ENCODE results near the gene CFD. TPM values are rescaled to one million over a fixed set of nuclear protein-coding genes. Genes with fewer than 3 reads are reported as not detected.
A peak's percentile ranks its signal among the peaks of the same experiment; 100 is the strongest.

CFD gene
- 100 to 1,000 TPM in 2 of 7 donors, 10 to 100 TPM in 3, 1 to 10 TPM in 2; 3.8 to 287 (median 25.3) TPM for total RNA-seq
- polyA plus RNA-seq, result 100 to 1,000 TPM in 1 of 2 donors, 10 to 100 TPM in 1; 39.2 to 335 TPM
- long read RNA-seq, donor 1, transcript CFD-201 (5 exons, 1,201 nt), result major isoform, 16 of 18 reads
- long read RNA-seq, donor 1, partial matches to known transcripts, result 2 of 18 reads
- long read RNA-seq, donor 1, other reads (novel, unspliced or antisense), result 0 of 18 reads
- long read RNA-seq, donor 2, partial matches to known transcripts, result 5 of 6 reads
- long read RNA-seq, donor 2, other reads (novel, unspliced or antisense), result 0 of 6 reads
- long read RNA-seq, donor 3, transcript CFD-201 (5 exons, 1,201 nt), result major isoform, 27 of 36 reads
- long read RNA-seq, donor 3, partial matches to known transcripts, result 2 of 36 reads
- long read RNA-seq, donor 3, other reads (novel, unspliced or antisense), result 6 of 36 reads

DNA sequence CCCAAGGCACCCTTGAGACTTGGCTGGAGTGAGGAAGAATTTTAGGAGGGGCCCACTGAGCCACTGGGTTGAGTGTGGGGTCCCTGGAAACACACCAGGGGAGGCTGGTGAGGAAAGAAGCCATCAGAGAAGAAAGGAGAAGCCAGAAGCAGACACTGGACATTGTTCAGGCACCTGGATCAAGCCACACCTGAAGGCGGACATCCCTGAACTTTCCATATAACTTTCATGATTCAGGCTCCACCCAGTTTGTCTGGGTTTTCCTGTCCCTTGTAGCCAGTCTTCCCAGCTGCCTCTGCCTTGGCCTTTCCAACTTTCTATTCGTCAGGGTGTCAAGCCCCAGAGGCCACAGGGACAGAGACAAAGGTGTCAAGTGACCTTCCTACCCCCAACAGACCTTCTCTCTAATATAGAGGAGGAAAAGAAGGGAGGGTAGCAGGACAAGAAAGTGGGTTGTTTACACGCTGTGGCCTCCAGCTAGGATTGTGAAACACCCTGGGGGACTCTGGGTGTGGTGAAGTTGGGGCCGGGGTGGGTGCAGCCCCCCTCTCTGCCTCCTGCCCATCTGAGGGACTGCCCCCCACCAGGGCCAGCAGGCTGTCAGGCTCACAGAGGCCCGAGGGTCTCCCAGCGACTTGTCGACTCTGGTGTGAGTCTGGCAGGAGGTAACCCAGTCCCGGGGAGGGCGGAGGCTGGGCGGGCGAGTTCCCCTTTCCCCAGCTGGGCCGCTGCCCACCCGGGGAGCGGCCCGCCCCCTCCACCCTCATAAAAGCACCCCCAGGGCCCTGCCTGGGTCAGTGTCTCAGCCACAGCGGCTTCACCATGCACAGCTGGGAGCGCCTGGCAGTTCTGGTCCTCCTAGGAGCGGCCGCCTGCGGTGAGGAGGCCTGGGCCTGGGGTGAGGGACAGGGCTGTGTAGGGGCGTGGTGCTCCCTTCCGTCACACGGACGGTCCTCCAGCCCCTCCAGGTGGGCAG lies at the start of gene CFD:
Gene CFD (plus strand): TSS at position 797 of the 976 bp plus-strand sequence. CDS start 26 bp downstream, at position 823.
- TF ChIP-seq EP300 (IDR thresholded peaks at IDR 0.05) (no peak), POLR2A (IDR thresholded peaks at IDR 0.05) (no peak)
- TF ChIP-seq, protein P1, sequence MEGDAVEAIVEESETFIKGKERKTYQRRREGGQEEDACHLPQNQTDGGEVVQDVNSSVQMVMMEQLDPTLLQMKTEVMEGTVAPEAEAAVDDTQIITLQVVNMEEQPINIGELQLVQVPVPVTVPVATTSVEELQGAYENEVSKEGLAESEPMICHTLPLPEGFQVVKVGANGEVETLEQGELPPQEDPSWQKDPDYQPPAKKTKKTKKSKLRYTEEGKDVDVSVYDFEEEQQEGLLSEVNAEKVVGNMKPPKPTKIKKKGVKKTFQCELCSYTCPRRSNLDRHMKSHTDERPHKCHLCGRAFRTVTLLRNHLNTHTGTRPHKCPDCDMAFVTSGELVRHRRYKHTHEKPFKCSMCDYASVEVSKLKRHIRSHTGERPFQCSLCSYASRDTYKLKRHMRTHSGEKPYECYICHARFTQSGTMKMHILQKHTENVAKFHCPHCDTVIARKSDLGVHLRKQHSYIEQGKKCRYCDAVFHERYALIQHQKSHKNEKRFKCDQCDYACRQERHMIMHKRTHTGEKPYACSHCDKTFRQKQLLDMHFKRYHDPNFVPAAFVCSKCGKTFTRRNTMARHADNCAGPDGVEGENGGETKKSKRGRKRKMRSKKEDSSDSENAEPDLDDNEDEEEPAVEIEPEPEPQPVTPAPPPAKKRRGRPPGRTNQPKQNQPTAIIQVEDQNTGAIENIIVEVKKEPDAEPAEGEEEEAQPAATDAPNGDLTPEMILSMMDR (IDR thresholded peaks at IDR 0.05), result no peak
- Histone ChIP-seq H3K4me3 (peak within 1 kb of the TSS; percentile 25), H3K27me3 (peaks cover 4% of the 10 kb centered on the region), H3K9me3 (no peaks in the 10 kb centered on the region), H3K36me3 (no peaks in the 10 kb centered on the region), H3K4me1 (ENCODE audit: insufficient read depth) (peaks cover 9% of the 10 kb centered on the region), H3K27ac (peak within 1 kb of the TSS; percentile 23 to 24)
- peak in 3 of 5 donors; percentile 50 to 72 (median 57) for DNase-seq
- WGBS, 3 donors, result 29 to 48% (median 44%) methylated on average over 16 to 24 of the region's 24 CpGs
- intact Hi-C loops (cut with DNase I), result loop anchor here in 3 of 4 donors (2.0 to 10.0 kb wide), 3 partner anchors 60 to 126 kb away; partner anchors contain the start of gene WDR18 (in 2 of the 3)

DNA sequence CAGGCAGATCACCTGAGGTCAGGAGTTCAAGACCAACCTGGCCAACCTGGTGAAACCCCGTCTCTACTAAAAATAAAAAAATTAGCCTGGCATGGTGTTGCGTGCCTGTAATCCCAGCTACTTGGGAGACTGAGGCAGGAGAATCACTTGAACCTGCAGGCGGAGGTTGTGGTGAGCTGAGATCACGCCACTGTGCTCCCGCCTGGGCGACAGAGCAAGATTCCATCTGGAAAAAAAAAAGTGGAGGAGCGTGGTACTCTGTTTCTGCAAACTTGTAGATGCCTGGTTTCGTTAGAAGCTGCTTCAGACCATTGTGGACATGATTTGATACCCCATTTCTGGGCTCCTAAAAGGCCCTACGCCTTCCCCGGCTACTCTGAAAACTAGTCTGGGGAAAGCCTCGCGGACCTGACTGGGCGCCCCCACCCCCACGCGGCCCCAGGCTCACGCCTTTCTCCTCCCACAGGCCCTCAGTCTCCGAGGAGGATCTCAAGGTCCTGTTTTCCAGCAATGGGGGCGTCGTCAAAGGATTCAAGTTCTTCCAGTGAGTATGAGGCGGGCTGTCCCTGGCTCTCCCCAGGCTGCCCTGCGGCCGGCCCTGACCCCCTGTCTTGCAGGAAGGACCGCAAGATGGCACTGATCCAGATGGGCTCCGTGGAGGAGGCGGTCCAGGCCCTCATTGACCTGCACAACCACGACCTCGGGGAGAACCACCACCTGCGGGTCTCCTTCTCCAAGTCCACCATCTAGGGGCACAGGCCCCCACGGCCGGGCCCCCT lies 49.2 kb upstream of the CFD start:
- intact Hi-C loops (cut with DNase I), result no loop called here
- H3K9me3 ChIP-seq, result no peaks in the 10 kb centered on the region
- WGBS, 3 donors, result 57 to 61% (median 60%) methylated on average over 30 of the region's 30 CpGs
- H3K36me3 ChIP-seq, result no peaks in the 10 kb centered on the region
- H3K27me3 ChIP-seq, result no peaks in the 10 kb centered on the region
- no peak for TF ChIP-seq POLR2A (IDR thresholded peaks at IDR 0.05)
- H3K4me1 ChIP-seq (ENCODE audit: insufficient read depth), result no peaks in the 10 kb centered on the region
- DNase-seq, result peak in 2 of 5 donors; percentile 44 to 54
- H3K27ac ChIP-seq, result no peak overlapping the region
- no peak overlapping the region for H3K4me3 ChIP-seq

DNA sequence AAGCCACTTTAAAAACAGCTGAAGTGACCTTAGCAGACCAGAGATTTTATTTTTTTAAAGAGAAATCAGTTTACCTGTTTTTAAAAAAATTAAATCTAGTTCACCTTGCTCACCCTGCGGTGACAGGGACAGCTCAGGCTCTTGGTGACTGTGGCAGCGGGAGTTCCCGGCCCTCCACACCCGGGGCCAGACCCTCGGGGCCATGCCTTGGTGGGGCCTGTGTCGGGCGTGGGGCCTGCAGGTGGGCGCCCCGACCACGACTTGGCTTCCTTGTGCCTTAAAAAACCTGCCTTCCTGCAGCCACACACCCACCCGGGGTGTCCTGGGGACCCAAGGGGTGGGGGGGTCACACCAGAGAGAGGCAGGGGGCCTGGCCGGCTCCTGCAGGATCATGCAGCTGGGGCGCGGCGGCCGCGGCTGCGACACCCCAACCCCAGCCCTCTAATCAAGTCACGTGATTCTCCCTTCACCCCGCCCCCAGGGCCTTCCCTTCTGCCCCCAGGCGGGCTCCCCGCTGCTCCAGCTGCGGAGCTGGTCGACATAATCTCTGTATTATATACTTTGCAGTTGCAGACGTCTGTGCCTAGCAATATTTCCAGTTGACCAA lies 48.5 kb upstream of the CFD start:
- DNase-seq, result peak in 1 of 5 donors; percentile 28
- no peaks in the 10 kb centered on the region for H3K4me1 ChIP-seq (ENCODE audit: insufficient read depth)
- no peaks in the 10 kb centered on the region for H3K9me3 ChIP-seq
- H3K4me3 ChIP-seq, result no peak overlapping the region
- 71 to 77% (median 74%) methylated on average over 25 of the region's 25 CpGs for WGBS, 3 donors
- intact Hi-C loops (cut with DNase I), result no loop called here
- H3K27ac ChIP-seq, result no peak overlapping the region
- H3K36me3 ChIP-seq, result no peaks in the 10 kb centered on the region
- no peak for TF ChIP-seq POLR2A (IDR thresholded peaks at IDR 0.05)
- TF ChIP-seq, protein P1 (IDR thresholded peaks at IDR 0.05), result no peak
- no peak for TF ChIP-seq EP300 (IDR thresholded peaks at IDR 0.05)
- no peaks in the 10 kb centered on the region for H3K27me3 ChIP-seq

DNA sequence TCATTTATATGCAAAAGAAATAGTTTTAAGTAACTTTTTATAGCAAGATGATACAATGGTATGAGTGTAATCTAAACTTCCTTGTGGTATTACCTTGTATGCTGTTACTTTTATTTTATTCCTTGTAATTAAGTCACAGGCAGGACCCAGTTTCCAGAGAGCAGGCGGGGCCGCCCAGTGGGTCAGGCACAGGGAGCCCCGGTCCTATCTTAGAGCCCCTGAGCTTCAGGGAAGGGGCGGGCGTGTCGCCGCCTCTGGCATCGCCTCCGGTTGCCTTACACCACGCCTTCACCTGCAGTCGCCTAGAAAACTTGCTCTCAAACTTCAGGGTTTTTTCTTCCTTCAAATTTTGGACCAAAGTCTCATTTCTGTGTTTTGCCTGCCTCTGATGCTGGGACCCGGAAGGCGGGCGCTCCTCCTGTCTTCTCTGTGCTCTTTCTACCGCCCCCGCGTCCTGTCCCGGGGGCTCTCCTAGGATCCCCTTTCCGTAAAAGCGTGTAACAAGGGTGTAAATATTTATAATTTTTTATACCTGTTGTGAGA lies 47.9 kb upstream of the CFD start:
- no peaks in the 10 kb centered on the region for H3K4me1 ChIP-seq (ENCODE audit: insufficient read depth)
- H3K36me3 ChIP-seq, result no peaks in the 10 kb centered on the region
- H3K4me3 ChIP-seq, result no peak overlapping the region
- TF ChIP-seq, protein P1 (IDR thresholded peaks at IDR 0.05), result no peak
- no peak for TF ChIP-seq POLR2A (IDR thresholded peaks at IDR 0.05)
- TF ChIP-seq EP300 (IDR thresholded peaks at IDR 0.05), result no peak
- WGBS, 3 donors, result 88 to 93% (median 92%) methylated on average over 20 of the region's 20 CpGs
- H3K9me3 ChIP-seq, result no peaks in the 10 kb centered on the region
- intact Hi-C loops (cut with DNase I), result no loop called here
- H3K27ac ChIP-seq, result no peak overlapping the region
- H3K27me3 ChIP-seq, result no peaks in the 10 kb centered on the region
- DNase-seq, result no peak

All from ovary (tissue), 10 donors.